Measurements from ENCODE around the gene CCR8. TPM values are rescaled to one million over a fixed set of nuclear protein-coding genes. Genes with fewer than 3 reads are reported as not detected.
A peak's percentile ranks its signal among the peaks of the same experiment; 100 is the strongest.

Gene CCR8
- total RNA-seq, 1 donor from 2014 or later, result not detected

GRCh38 chr3:39378957-39379777 lies 49.7 kb downstream of the CCR8 start:
- DNase-seq (ENCODE audit: low read depth, low spot score), result no peak
- TF ChIP-seq CTCF (conservative IDR thresholded peaks at IDR 0.05), result no peak
- H3K9me3 Mint-ChIP-seq, result no peaks in the 10 kb centered on the region
- H3K27ac Mint-ChIP-seq (ENCODE audit: unreplicated experiment), result no peak overlapping the region
- H3K27me3 Mint-ChIP-seq (ENCODE audit: low read depth), result no peaks in the 10 kb centered on the region
- H3K36me3 Mint-ChIP-seq (ENCODE audit: low read depth), result no peaks in the 10 kb centered on the region
- H3K4me1 Mint-ChIP-seq, result peaks cover 11% of the 10 kb centered on the region
- H3K4me3 Mint-ChIP-seq, result peak overlapping the region; percentile 34

DNA sequence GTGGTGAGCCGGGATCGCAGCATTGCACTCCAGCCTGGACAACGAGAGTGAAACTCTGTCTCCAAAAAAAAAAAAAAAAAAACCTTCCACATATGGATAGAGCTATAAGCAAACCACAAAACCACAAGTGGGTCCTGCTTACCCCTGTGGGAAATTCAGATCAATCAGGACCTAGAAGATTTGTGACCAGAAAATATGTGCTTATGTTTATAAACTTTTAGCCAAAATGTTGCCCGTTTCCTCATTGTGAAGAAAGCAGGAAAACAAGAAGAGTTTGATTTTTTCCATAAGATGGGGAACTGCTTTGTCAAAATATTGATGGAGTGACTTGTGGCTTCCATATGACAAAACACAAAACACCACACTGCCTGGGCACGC lies 50.3 kb downstream of the CCR8 start:
- no peak for DNase-seq (ENCODE audit: low read depth, low spot score)
- TF ChIP-seq CTCF (conservative IDR thresholded peaks at IDR 0.05), result no peak
- no peaks in the 10 kb centered on the region for H3K27me3 Mint-ChIP-seq (ENCODE audit: low read depth)
- H3K4me1 Mint-ChIP-seq, result peaks cover 16% of the 10 kb centered on the region
- no peaks in the 10 kb centered on the region for H3K36me3 Mint-ChIP-seq (ENCODE audit: low read depth)
- no peak overlapping the region for H3K4me3 Mint-ChIP-seq
- H3K27ac Mint-ChIP-seq (ENCODE audit: unreplicated experiment), result no peak overlapping the region
- no peaks in the 10 kb centered on the region for H3K9me3 Mint-ChIP-seq

DNA sequence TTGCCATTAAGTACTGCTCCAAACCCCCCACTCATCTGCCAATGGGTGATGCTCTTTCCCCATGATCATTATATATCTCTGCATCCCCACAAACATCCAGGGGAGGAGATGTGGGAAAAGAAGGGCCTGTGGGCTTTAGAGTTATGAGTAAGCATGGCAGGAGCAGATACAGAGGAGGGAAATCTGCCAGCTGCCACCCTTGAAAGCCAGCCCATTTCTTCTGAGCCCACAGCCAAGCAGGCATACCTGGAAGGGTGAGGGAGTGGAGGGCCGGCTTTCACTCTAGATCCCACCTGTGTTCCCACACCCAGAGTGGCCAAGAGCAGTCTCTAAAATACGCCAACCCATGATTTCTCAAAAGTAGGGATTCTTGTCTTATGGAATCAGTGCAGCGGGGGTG lies 51.9 kb downstream of the CCR8 start:
- Mint-ChIP-seq H3K9me3 (no peaks in the 10 kb centered on the region), H3K27me3 (ENCODE audit: low read depth) (no peaks in the 10 kb centered on the region), H3K27ac (ENCODE audit: unreplicated experiment) (no peak overlapping the region), H3K4me1 (peaks cover 20% of the 10 kb centered on the region), H3K4me3 (peak overlapping the region; percentile 68), H3K36me3 (ENCODE audit: low read depth) (no peaks in the 10 kb centered on the region)
- no peak for TF ChIP-seq CTCF (conservative IDR thresholded peaks at IDR 0.05)
- DNase-seq (ENCODE audit: low read depth, low spot score), result no peak

Other genes with a start within 250 kb of the CCR8 start
- 54.0 TPM in 2 replicates for gene GORASP1, start 222.1 kb upstream of the CCR8 start, total RNA-seq
- gene TTC21A, start 222.0 kb upstream of the CCR8 start, total RNA-seq, result 6.8 and 8.2 TPM in 2 replicates
- gene CSRNP1, start 176.1 kb upstream of the CCR8 start, total RNA-seq, result 2.4 TPM in 2 replicates
- gene XIRP1, start 137.1 kb upstream of the CCR8 start, total RNA-seq, result not detected in 2 replicates
- 0.26 TPM in 1 of 2 replicates, not detected in the other for gene CX3CR1, start 49.7 kb upstream of the CCR8 start, total RNA-seq
- gene SLC25A38, start 53.7 kb downstream of the CCR8 start, total RNA-seq, result 26.6 and 28.4 TPM in 2 replicates
- 1,595 and 1,633 TPM in 2 replicates for gene RPSA, start 77.0 kb downstream of the CCR8 start, total RNA-seq
- gene MOBP, start 138.0 kb downstream of the CCR8 start, total RNA-seq, result not detected in 2 replicates